ENCODE measurements around the gene RLF. TPM values are rescaled to one million over a fixed set of nuclear protein-coding genes. Genes with fewer than 3 reads are reported as not detected.

RLF gene
- total and polyA plus RNA-seq, 2 donors (not counting 1 experiment from before 2014, with no cell fraction given), result 7.8 to 21.9 TPM

- Histone ChIP-seq H3K36me3 (replicated peaks in 1 of 2; ENCODE audit: control extremely low read depth in 1 of 2, control insufficient read depth in 1 of 2, extremely low read depth in 1 of 2, insufficient read depth in 2 of 2, low read length in 1 of 2) (no peaks in the 10 kb centered on the region), H3K27ac (ENCODE audit: low read length in 2 of 2) (peak overlapping the region; percentile 96 to 97), H3K27me3 (replicated peaks in 1 of 4; ENCODE audit: control extremely low read depth in 1 of 4, control insufficient read depth in 3 of 4, insufficient read depth in 4 of 4, low read length in 3 of 4) (no peaks in the 10 kb centered on the region), H3K9ac (ENCODE audit: low read length) (peak overlapping the region; percentile 96), H3K4me1 (ENCODE audit: control insufficient read depth in 2 of 2, insufficient read depth in 2 of 2, low read length in 2 of 2) (peaks cover 29 to 39% of the 10 kb centered on the region in 2 donors), H3K4me2 (replicated peaks; ENCODE audit: low read depth, low read length, poor library complexity, severe bottlenecking) (peak overlapping the region; percentile 84), H4K20me1 (ENCODE audit: control insufficient read depth, insufficient read depth, low read length, poor library complexity, severe bottlenecking) (peaks cover 34% of the 10 kb centered on the region), H3K4me3 (ENCODE audit: control extremely low read depth in 1 of 5, extremely low read depth in 1 of 5, insufficient read depth in 1 of 5, low read depth in 2 of 5, low read length in 4 of 5) (peak overlapping the region; percentile 93 to 97 (median 95)), H3K79me2 (ENCODE audit: control insufficient read depth, insufficient read depth, low read length) (peaks cover 68% of the 10 kb centered on the region), H3K9me3 (ENCODE audit: control extremely low read depth in 1 of 3, control insufficient read depth in 2 of 3, insufficient read depth in 1 of 3, low read length in 2 of 3) (peaks cover 0 to 3% (median 0%) of the 10 kb centered on the region in 3 donors), H2AFZ (ENCODE audit: insufficient read depth, low read depth, low read length, poor library complexity, severe bottlenecking) (peak overlapping the region; percentile 80)
- ATAC-seq (ENCODE audit: low read depth) (no peak), DNase-seq (no peak)
- TF ChIP-seq EZH2 (IDR thresholded peaks at IDR 0.05; ENCODE audit: borderline replicate concordance, insufficient read depth, low read depth, low read length, poor library complexity, severe bottlenecking) (no peak), CTCF (IDR thresholded peaks at IDR 0.05) (peak; percentile 7)
- ChIA-PET CTCF (interaction anchor here (0.8 to 4.6 kb wide), 10 partner anchors 9 to 370 kb away, joined by 3 to 32 read pairs (median 5); no protein-coding TSS in a partner anchor), POLR2A (interaction anchor here (1.2 kb wide), 1 partner anchor 288 kb away, joined by 3 read pairs; the partner anchor contains the start of gene ZFP69B)
- H3K4me1 Mint-ChIP-seq, result peaks cover 26% of the 10 kb centered on the region
- under 1% methylated on average over 15 of the region's 16 CpGs for WGBS (ENCODE audit: insufficient coverage)
- intact Hi-C loops (cut with micrococcal nuclease), result loop anchor here (1.0 to 2.0 kb wide), 5 partner anchors 9 to 122 kb away; partner anchors contain the start of genes CAP1, PPT1 and ZMPSTE24
- H3K27me3 Mint-ChIP-seq, result no peaks in the 10 kb centered on the region
- no peak overlapping the region for H3K27ac Mint-ChIP-seq
- no peaks in the 10 kb centered on the region for H3K9me3 Mint-ChIP-seq (ENCODE audit: insufficient read depth)
- no peak overlapping the region for H3K4me3 Mint-ChIP-seq
Observed at GRCh38 chr1:40161888-40162397, 756 bp downstream of the RLF start.

GRCh38 chr1:40162753-40163441 lies 1.7 kb downstream of the RLF start:
- Histone ChIP-seq H3K9me3 (ENCODE audit: control extremely low read depth in 1 of 3, control insufficient read depth in 2 of 3, insufficient read depth in 1 of 3, low read length in 2 of 3) (peaks cover 0 to 3% (median 0%) of the 10 kb centered on the region in 3 donors), H3K27me3 (replicated peaks in 1 of 4; ENCODE audit: control extremely low read depth in 1 of 4, control insufficient read depth in 3 of 4, insufficient read depth in 4 of 4, low read length in 3 of 4) (no peaks in the 10 kb centered on the region), H3K36me3 (replicated peaks in 1 of 2; ENCODE audit: control extremely low read depth in 1 of 2, control insufficient read depth in 1 of 2, extremely low read depth in 1 of 2, insufficient read depth in 2 of 2, low read length in 1 of 2) (peaks cover 0 to 1% of the 10 kb centered on the region in 2 experiments), H3K79me2 (ENCODE audit: control insufficient read depth, insufficient read depth, low read length) (peaks cover 78% of the 10 kb centered on the region), H3K27ac (ENCODE audit: low read length in 2 of 2) (peak overlapping the region in 1 of 2 donors; percentile 97), H2AFZ (ENCODE audit: insufficient read depth, low read depth, low read length, poor library complexity, severe bottlenecking) (no peak overlapping the region), H3K4me2 (replicated peaks; ENCODE audit: low read depth, low read length, poor library complexity, severe bottlenecking) (peak overlapping the region; percentile 84), H4K20me1 (ENCODE audit: control insufficient read depth, insufficient read depth, low read length, poor library complexity, severe bottlenecking) (peaks cover 41% of the 10 kb centered on the region), H3K4me1 (ENCODE audit: control insufficient read depth in 2 of 2, insufficient read depth in 2 of 2, low read length in 2 of 2) (peaks cover 32 to 39% of the 10 kb centered on the region in 2 donors), H3K9ac (ENCODE audit: low read length) (peak overlapping the region; percentile 96), H3K4me3 (ENCODE audit: control extremely low read depth in 1 of 5, extremely low read depth in 1 of 5, insufficient read depth in 1 of 5, low read depth in 2 of 5, low read length in 4 of 5) (peak overlapping the region; percentile 93 to 97 (median 95))
- Mint-ChIP-seq H3K27ac (no peak overlapping the region), H3K4me3 (no peak overlapping the region), H3K9me3 (ENCODE audit: insufficient read depth) (no peaks in the 10 kb centered on the region), H3K27me3 (no peaks in the 10 kb centered on the region), H3K4me1 (peaks cover 35% of the 10 kb centered on the region)
- ATAC-seq (ENCODE audit: low read depth), result no peak
- intact Hi-C loops (cut with micrococcal nuclease), result no loop called here
- no peak for DNase-seq
- POLR2A ChIA-PET, result no interaction called here
- CTCF ChIA-PET, result interaction anchor here (0.8 to 4.6 kb wide), 10 partner anchors 9 to 369 kb away, joined by 3 to 32 read pairs (median 5); no protein-coding TSS in a partner anchor
- WGBS (ENCODE audit: insufficient coverage), result 25% methylated on average over 2 of the region's 4 CpGs
- no peak for TF ChIP-seq CTCF (IDR thresholded peaks at IDR 0.05)
- no peak for TF ChIP-seq EZH2 (IDR thresholded peaks at IDR 0.05; ENCODE audit: borderline replicate concordance, insufficient read depth, low read depth, low read length, poor library complexity, severe bottlenecking)

Data from B cell (primary cell).